ENCODE results near the gene SETBP1.

SETBP1 gene

DNA sequence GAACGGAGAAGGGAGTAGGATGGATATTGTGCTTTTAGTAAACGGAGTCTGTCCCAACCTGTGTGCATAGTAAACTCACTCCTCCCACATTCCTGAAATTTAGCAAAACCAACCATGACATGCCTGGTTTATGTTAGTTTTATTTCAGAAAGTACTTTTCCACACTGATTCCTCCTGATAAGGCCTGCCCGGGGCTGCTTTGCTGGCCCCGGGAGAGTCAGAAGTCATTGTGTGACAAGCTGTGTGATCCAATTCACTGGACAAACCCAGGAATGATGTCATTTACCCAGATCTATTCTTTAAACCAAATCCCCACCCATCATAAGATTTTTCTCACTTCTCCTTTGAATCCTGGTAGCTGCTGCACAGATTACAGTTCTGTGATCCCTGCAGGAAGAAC, 109.0 kb downstream of the SETBP1 start (continued):
- TF ChIP-seq PBX3 (CRISPR knock-in tag; IDR thresholded peaks at IDR 0.05) (no peak), ZNF23 (tag by site-specific recombination; IDR thresholded peaks at IDR 0.05; ENCODE audit: borderline replicate concordance) (no peak), SCRT2 (tag by site-specific recombination; IDR thresholded peaks at IDR 0.05) (no peak), ZNF138 (tag by site-specific recombination; IDR thresholded peaks at IDR 0.05; ENCODE audit: borderline replicate concordance) (no peak), ATF2 (tag by site-specific recombination; IDR thresholded peaks at IDR 0.05; ENCODE audit: low read depth) (peak; percentile 89), ZNF677 (tag by site-specific recombination; IDR thresholded peaks at IDR 0.05) (no peak), TRIM28 (IDR thresholded peaks at IDR 0.05; ENCODE audit: borderline replicate concordance, low read length) (peak; percentile 72; the same call in 1 of the 2 replicates), ZNF514 (tag by site-specific recombination; IDR thresholded peaks at IDR 0.05) (no peak), ZNF571 (tag by site-specific recombination; IDR thresholded peaks at IDR 0.05) (no peak), FEZF1 (tag by site-specific recombination; IDR thresholded peaks at IDR 0.05) (peak; percentile 76), IKZF3 (tag by site-specific recombination; IDR thresholded peaks at IDR 0.05) (peak; percentile 52; the same call in 1 of the 2 replicates), ZNF501 (tag by site-specific recombination; IDR thresholded peaks at IDR 0.05) (no peak), ZNF211 (tag by site-specific recombination; IDR thresholded peaks at IDR 0.05; ENCODE audit: low read depth) (no peak), ZBTB7A (tag by site-specific recombination; IDR thresholded peaks at IDR 0.05; ENCODE audit: low read depth) (no peak), GLIS1 (tag by site-specific recombination; IDR thresholded peaks at IDR 0.05) (peak; percentile 66), ZNF148 (tag by site-specific recombination; IDR thresholded peaks at IDR 0.05; ENCODE audit: borderline replicate concordance) (no peak), WT1 (tag by site-specific recombination; IDR thresholded peaks at IDR 0.05) (peak; percentile 78), ZSCAN30 (tag by site-specific recombination; IDR thresholded peaks at IDR 0.05) (no peak; the same call in 1 of the 2 replicates), ZBTB20 (tag by site-specific recombination; IDR thresholded peaks at IDR 0.05) (peak; percentile 94), PRDM10 (tag by site-specific recombination; IDR thresholded peaks at IDR 0.05) (no peak), HOXD13 (CRISPR knock-in tag; IDR thresholded peaks at IDR 0.05; ENCODE audit: borderline replicate concordance) (no peak), ZNF792 (tag by site-specific recombination; IDR thresholded peaks at IDR 0.05) (no peak), ZNF623 (tag by site-specific recombination; IDR thresholded peaks at IDR 0.05) (no peak), ZNF175 (tag by site-specific recombination; IDR thresholded peaks at IDR 0.05) (no peak), ZNF174 (tag by site-specific recombination; IDR thresholded peaks at IDR 0.05) (no peak), SP3 (tag by site-specific recombination; IDR thresholded peaks at IDR 0.05) (no peak), GLI4 (tag by site-specific recombination; IDR thresholded peaks at IDR 0.05) (no peak), ZNF274 (IDR thresholded peaks at IDR 0.05; ENCODE audit: low read length) (no peak), ZNF274 (tag by site-specific recombination; IDR thresholded peaks at IDR 0.05; ENCODE audit: borderline replicate concordance) (no peak), ZNF548 (tag by site-specific recombination; IDR thresholded peaks at IDR 0.05) (no peak), ZNF140 (tag by site-specific recombination; IDR thresholded peaks at IDR 0.05) (no peak), ZNF132 (tag by site-specific recombination; IDR thresholded peaks at IDR 0.05; ENCODE audit: borderline replicate concordance) (no peak)
- TF ChIP-seq, protein P1, sequence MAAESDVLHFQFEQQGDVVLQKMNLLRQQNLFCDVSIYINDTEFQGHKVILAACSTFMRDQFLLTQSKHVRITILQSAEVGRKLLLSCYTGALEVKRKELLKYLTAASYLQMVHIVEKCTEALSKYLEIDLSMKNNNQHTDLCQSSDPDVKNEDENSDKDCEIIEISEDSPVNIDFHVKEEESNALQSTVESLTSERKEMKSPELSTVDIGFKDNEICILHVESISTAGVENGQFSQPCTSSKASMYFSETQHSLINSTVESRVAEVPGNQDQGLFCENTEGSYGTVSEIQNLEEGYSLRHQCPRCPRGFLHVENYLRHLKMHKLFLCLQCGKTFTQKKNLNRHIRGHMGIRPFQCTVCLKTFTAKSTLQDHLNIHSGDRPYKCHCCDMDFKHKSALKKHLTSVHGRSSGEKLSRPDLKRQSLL (tag by site-specific recombination; IDR thresholded peaks at IDR 0.05): no peak
